Measurements from ENCODE around the gene PMP22.
"Not testable (repeated sequence)": the region's sequence is repeated elsewhere in the genome, so short reads cannot be mapped to it uniquely, and the experiment has no call there.

Gene PMP22

DNA sequence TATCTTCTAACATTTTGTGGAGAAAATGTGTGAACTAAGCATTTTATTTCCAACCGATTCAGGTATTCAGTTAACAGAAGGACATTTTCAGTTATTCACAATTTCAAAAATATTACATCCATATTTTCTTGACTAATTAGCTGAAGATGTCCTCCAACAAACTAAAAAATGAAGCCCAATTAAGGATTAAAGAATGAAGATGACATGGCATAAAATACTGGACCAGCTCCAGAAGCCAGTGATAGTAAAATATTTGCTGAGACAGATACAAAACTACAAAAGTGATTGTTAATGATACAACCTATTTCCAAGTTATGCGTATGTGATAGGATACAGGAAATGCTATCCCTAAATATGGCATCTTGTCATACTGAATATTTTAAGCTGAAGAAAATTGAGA, 48.6 kb downstream of the PMP22 start:
- H3K27me3 ChIP-seq (ENCODE audit: control insufficient read depth in 1 of 2, insufficient read depth in 1 of 2, low read length in 2 of 2) = no peaks in the 10 kb centered on the region
- H2BK120ac ChIP-seq (ENCODE audit: low read depth, low read length) = no peak overlapping the region
- no peak overlapping the region for H4K8ac ChIP-seq (ENCODE audit: low read length)
- H2AFZ ChIP-seq (ENCODE audit: low read depth, low read length) = no peak overlapping the region
- DNase-seq = no peak
- H3K4me3 ChIP-seq (ENCODE audit: insufficient read depth in 1 of 2, low read depth in 1 of 2, low read length in 2 of 2) = no peak overlapping the region
- no peak overlapping the region for H3K14ac ChIP-seq (ENCODE audit: low read length in 2 of 2)
- no peak overlapping the region for H3K4ac ChIP-seq (ENCODE audit: low read depth in 1 of 2, low read length in 2 of 2)
- no peaks in the 10 kb centered on the region for H3K9me3 ChIP-seq (ENCODE audit: control insufficient read depth, low read length)
- H2AK5ac ChIP-seq (ENCODE audit: low read length, severe bottlenecking) = no peak overlapping the region
- no peak overlapping the region for H2BK12ac ChIP-seq (ENCODE audit: low read length in 2 of 2)
- no peak overlapping the region for H3K23ac ChIP-seq (ENCODE audit: low read length in 2 of 2)
- no peaks in the 10 kb centered on the region for H3K79me1 ChIP-seq (replicated peaks; ENCODE audit: low read length, poor library complexity, severe bottlenecking)
- no peak overlapping the region for H2BK5ac ChIP-seq (ENCODE audit: low read depth, low read length, poor library complexity, severe bottlenecking)
- WGBS = no CpG with 5 or more reads among the region's 2 CpGs
- no peak overlapping the region for H2BK15ac ChIP-seq (ENCODE audit: low read depth, poor library complexity, severe bottlenecking)
- H3K27ac ChIP-seq (ENCODE audit: low read length, poor library complexity, severe bottlenecking) = no peak overlapping the region
- H3K4me1 ChIP-seq (ENCODE audit: control insufficient read depth, insufficient read depth, low read depth, low read length) = no peaks in the 10 kb centered on the region
- H3K4me2 ChIP-seq (ENCODE audit: low read length, poor library complexity, severe bottlenecking) = no peak overlapping the region
- H4K91ac ChIP-seq (ENCODE audit: low read length) = no peak overlapping the region
- H3K36me3 ChIP-seq (ENCODE audit: control insufficient read depth in 1 of 2, insufficient read depth in 2 of 2, low read depth in 1 of 2, low read length in 2 of 2) = no peaks in the 10 kb centered on the region
- no peak overlapping the region for H3K9ac ChIP-seq (ENCODE audit: low read length)
- H3K18ac ChIP-seq (ENCODE audit: low read depth in 1 of 2, low read length in 2 of 2) = no peak overlapping the region

DNA sequence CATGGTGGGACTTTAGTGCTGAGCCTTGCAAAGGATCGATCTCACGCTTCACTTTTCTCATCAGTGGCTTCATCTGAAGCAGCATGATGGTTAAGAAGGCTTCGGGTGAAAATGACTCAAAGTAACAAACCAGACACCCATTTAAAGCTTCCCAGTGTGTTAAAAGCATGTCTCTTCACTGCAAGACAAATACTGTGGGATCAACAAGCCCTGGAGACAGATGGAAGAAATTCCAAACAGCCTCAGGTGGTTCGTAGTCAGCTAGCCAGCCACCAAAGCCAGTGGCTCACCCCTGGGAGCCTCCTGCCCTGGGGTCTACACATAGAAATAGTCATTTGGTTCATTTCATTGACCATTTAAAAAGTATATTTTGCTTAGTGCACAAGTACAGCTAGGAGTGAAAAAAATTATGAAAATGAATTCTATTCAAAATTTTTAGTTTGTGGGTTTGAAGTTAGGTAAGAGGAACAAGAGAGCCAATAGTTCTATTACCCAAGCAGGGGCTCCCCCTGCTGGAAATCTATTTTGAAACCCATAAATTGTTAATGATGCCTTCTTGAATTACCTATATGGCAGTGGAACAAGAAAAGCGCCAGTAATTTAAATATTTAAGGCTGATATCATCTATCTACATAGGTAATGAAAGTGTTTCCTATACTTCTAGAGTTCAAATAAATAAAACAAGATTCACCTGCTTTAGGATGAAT, 51.6 kb downstream of the PMP22 start:
- Histone ChIP-seq H3K79me1 (replicated peaks; ENCODE audit: low read length, poor library complexity, severe bottlenecking) (no peaks in the 10 kb centered on the region), H2AFZ (ENCODE audit: low read depth, low read length) (no peak overlapping the region), H2BK15ac (ENCODE audit: low read depth, poor library complexity, severe bottlenecking) (no peak overlapping the region), H3K4me3 (ENCODE audit: insufficient read depth in 1 of 2, low read depth in 1 of 2, low read length in 2 of 2) (no peak overlapping the region), H2BK120ac (ENCODE audit: low read depth, low read length) (no peak overlapping the region), H4K91ac (ENCODE audit: low read length) (no peak overlapping the region), H3K9ac (ENCODE audit: low read length) (no peak overlapping the region), H3K27me3 (ENCODE audit: control insufficient read depth in 1 of 2, insufficient read depth in 1 of 2, low read length in 2 of 2) (peaks cover 0 to 4% of the 10 kb centered on the region in 2 experiments), H3K23ac (ENCODE audit: low read length in 2 of 2) (no peak overlapping the region), H2BK5ac (ENCODE audit: low read depth, low read length, poor library complexity, severe bottlenecking) (no peak overlapping the region), H3K18ac (ENCODE audit: low read depth in 1 of 2, low read length in 2 of 2) (no peak overlapping the region), H3K4ac (ENCODE audit: low read depth in 1 of 2, low read length in 2 of 2) (no peak overlapping the region), H3K27ac (ENCODE audit: low read length, poor library complexity, severe bottlenecking) (no peak overlapping the region), H3K4me1 (ENCODE audit: control insufficient read depth, insufficient read depth, low read depth, low read length) (no peaks in the 10 kb centered on the region), H3K9me3 (ENCODE audit: control insufficient read depth, low read length) (no peaks in the 10 kb centered on the region), H3K4me2 (ENCODE audit: low read length, poor library complexity, severe bottlenecking) (no peak overlapping the region), H2BK12ac (ENCODE audit: low read length in 2 of 2) (no peak overlapping the region), H3K36me3 (ENCODE audit: control insufficient read depth in 1 of 2, insufficient read depth in 2 of 2, low read depth in 1 of 2, low read length in 2 of 2) (no peaks in the 10 kb centered on the region), H3K14ac (ENCODE audit: low read length in 2 of 2) (no peak overlapping the region), H2AK5ac (ENCODE audit: low read length, severe bottlenecking) (no peak overlapping the region), H4K8ac (ENCODE audit: low read length) (no peak overlapping the region)
- WGBS = 92% methylated on average over 4 of the region's 5 CpGs
- peak; percentile 37 for DNase-seq

DNA sequence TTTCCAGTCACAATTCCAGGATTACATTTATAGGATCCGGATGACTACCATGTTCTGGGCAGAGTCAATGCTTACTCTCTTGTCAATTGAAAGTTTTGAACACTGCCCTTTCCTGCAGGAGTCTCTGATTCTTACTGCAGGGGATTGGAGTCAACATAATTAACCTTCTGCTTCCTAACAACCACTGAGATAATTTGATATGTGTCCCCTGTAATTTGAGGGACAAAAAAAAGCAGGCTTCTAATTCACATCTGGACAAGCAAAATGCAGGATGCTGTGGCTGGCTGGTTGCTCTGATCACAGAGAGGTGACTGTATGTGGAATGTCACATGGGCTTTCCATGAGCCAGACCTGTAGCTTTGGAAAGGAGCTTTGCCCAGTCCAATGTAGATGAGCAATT, 54.9 kb downstream of the PMP22 start:
- H3K23ac ChIP-seq (ENCODE audit: low read length in 2 of 2) = no peak overlapping the region
- no peak overlapping the region for H2BK120ac ChIP-seq (ENCODE audit: low read depth, low read length)
- 100% methylated on average over 1 of the region's 1 CpG for WGBS
- no peak overlapping the region for H3K18ac ChIP-seq (ENCODE audit: low read depth in 1 of 2, low read length in 2 of 2)
- no peak overlapping the region for H2AK5ac ChIP-seq (ENCODE audit: low read length, severe bottlenecking)
- no peak overlapping the region for H3K4me3 ChIP-seq (ENCODE audit: insufficient read depth in 1 of 2, low read depth in 1 of 2, low read length in 2 of 2)
- no peak overlapping the region for H3K4me2 ChIP-seq (ENCODE audit: low read length, poor library complexity, severe bottlenecking)
- H3K14ac ChIP-seq (ENCODE audit: low read length in 2 of 2) = no peak overlapping the region
- H3K27me3 ChIP-seq (ENCODE audit: control insufficient read depth in 1 of 2, insufficient read depth in 1 of 2, low read length in 2 of 2) = peaks cover 0 to 4% of the 10 kb centered on the region in 2 experiments
- no peak overlapping the region for H2BK15ac ChIP-seq (ENCODE audit: low read depth, poor library complexity, severe bottlenecking)
- no peak overlapping the region for H4K91ac ChIP-seq (ENCODE audit: low read length)
- no peaks in the 10 kb centered on the region for H3K4me1 ChIP-seq (ENCODE audit: control insufficient read depth, insufficient read depth, low read depth, low read length)
- no peak overlapping the region for H2AFZ ChIP-seq (ENCODE audit: low read depth, low read length)
- H3K36me3 ChIP-seq (ENCODE audit: control insufficient read depth in 1 of 2, insufficient read depth in 2 of 2, low read depth in 1 of 2, low read length in 2 of 2) = no peaks in the 10 kb centered on the region
- H2BK5ac ChIP-seq (ENCODE audit: low read depth, low read length, poor library complexity, severe bottlenecking) = no peak overlapping the region
- H3K27ac ChIP-seq (ENCODE audit: low read length, poor library complexity, severe bottlenecking) = no peak overlapping the region
- no peak overlapping the region for H4K8ac ChIP-seq (ENCODE audit: low read length)
- H3K79me1 ChIP-seq (replicated peaks; ENCODE audit: low read length, poor library complexity, severe bottlenecking) = no peaks in the 10 kb centered on the region
- no peak for DNase-seq
- no peak overlapping the region for H3K9ac ChIP-seq (ENCODE audit: low read length)
- H3K4ac ChIP-seq (ENCODE audit: low read depth in 1 of 2, low read length in 2 of 2) = no peak overlapping the region
- H3K9me3 ChIP-seq (ENCODE audit: control insufficient read depth, low read length) = no peaks in the 10 kb centered on the region
- H2BK12ac ChIP-seq (ENCODE audit: low read length in 2 of 2) = no peak overlapping the region

DNA sequence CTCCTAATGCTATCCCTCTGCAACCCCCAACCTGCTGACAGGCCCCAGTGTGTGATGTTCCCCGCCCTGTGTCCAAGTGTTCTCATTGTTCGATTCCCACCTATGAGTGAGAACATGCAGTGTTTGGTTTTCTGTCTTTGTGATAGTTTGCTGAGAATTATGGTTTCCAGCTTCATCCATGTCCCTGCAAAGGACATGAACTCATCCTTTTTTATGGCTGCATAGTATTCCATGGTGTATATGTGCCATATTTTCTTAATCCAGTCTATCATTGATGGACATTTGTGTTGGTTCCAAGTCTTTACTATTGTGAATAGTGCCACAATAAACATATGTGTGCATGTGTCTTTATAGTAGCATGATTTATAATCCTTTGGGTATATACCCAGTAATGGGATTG, 62.1 kb downstream of the PMP22 start:
- H3K4me3 ChIP-seq (ENCODE audit: insufficient read depth in 1 of 2, low read depth in 1 of 2, low read length in 2 of 2); H2BK5ac ChIP-seq (ENCODE audit: low read depth, low read length, poor library complexity, severe bottlenecking); H2BK120ac ChIP-seq (ENCODE audit: low read depth, low read length); H3K9ac ChIP-seq (ENCODE audit: low read length); H3K79me1 ChIP-seq (replicated peaks; ENCODE audit: low read length, poor library complexity, severe bottlenecking); H3K4me2 ChIP-seq (ENCODE audit: low read length, poor library complexity, severe bottlenecking); H3K14ac ChIP-seq (ENCODE audit: low read length in 2 of 2); H4K91ac ChIP-seq (ENCODE audit: low read length); H3K36me3 ChIP-seq (ENCODE audit: control insufficient read depth in 1 of 2, insufficient read depth in 2 of 2, low read depth in 1 of 2, low read length in 2 of 2); H3K27me3 ChIP-seq (ENCODE audit: control insufficient read depth in 1 of 2, insufficient read depth in 1 of 2, low read length in 2 of 2); DNase-seq; H2AK5ac ChIP-seq (ENCODE audit: low read length, severe bottlenecking); H3K4me1 ChIP-seq (ENCODE audit: control insufficient read depth, insufficient read depth, low read depth, low read length); H3K18ac ChIP-seq (ENCODE audit: low read depth in 1 of 2, low read length in 2 of 2); H2BK12ac ChIP-seq (ENCODE audit: low read length in 2 of 2); H2AFZ ChIP-seq (ENCODE audit: low read depth, low read length); H2BK15ac ChIP-seq (ENCODE audit: low read depth, poor library complexity, severe bottlenecking); H3K27ac ChIP-seq (ENCODE audit: low read length, poor library complexity, severe bottlenecking); H3K4ac ChIP-seq (ENCODE audit: low read depth in 1 of 2, low read length in 2 of 2); H3K23ac ChIP-seq (ENCODE audit: low read length in 2 of 2); H4K8ac ChIP-seq (ENCODE audit: low read length): not testable (repeated sequence)
- WGBS = 100% methylated on average over 2 of the region's 2 CpGs
- H3K9me3 ChIP-seq (ENCODE audit: control insufficient read depth, low read length) = peaks cover 33% of the 10 kb centered on the region

Data from mesenchymal stem cell (in vitro differentiated cells and primary cell).